ENCODE results near the gene GCSAML. TPM values are rescaled to one million over a fixed set of nuclear protein-coding genes. Genes with fewer than 3 reads are reported as not detected.

GCSAML gene
- total RNA-seq (under 1 TPM in 4 of 9 donors, not detected in 5; 0.06 to 0.34 (median 0.07) TPM), polyA plus RNA-seq (under 1 TPM in 1 of 2 donors, not detected in 1; 0.04 TPM)
- long read RNA-seq, donor 1 = 0 reads
- long read RNA-seq, donor 2 = 0 reads
- long read RNA-seq, donor 3 = 0 reads

- H3K27me3 ChIP-seq = no peaks in the 10 kb centered on the region
- intact Hi-C loops (cut with DNase I) = no loop called here
- peaks cover 0 to 4% (median 0%) of the 10 kb centered on the region in 12 donors for H3K4me1 ChIP-seq
- H3K4me3 ChIP-seq = no peak within 1 kb of the TSS
- no peaks in the 10 kb centered on the region for H3K9me3 ChIP-seq
- H3K36me3 ChIP-seq = no peaks in the 10 kb centered on the region
- DNase-seq (no peak), ATAC-seq (no peak)
- WGBS, 4 donors = 76 to 78% (median 77%) methylated on average over 13 of the region's 13 CpGs
- no peak within 1 kb of the TSS for H3K27ac ChIP-seq
- no peak for TF ChIP-seq CTCF (IDR thresholded peaks at IDR 0.05)
- no peak for TF ChIP-seq POLR2A (IDR thresholded peaks at IDR 0.05)
Measured at GRCh38 chr1:247548769-247549182, at the start of gene GCSAML. Gene GCSAML (plus strand): TSS chr1:247549134. CDS start chr1:247549192, 58 bp downstream.

- intact Hi-C loops (cut with DNase I) = no loop called here
- TF ChIP-seq POLR2A (IDR thresholded peaks at IDR 0.05) (no peak), CTCF (IDR thresholded peaks at IDR 0.05) (no peak)
- H3K27me3 ChIP-seq = no peaks in the 10 kb centered on the region
- no peaks in the 10 kb centered on the region for H3K9me3 ChIP-seq
- no peaks in the 10 kb centered on the region for H3K36me3 ChIP-seq
- 55 to 83% (median 66%) methylated on average over 3 of the region's 3 CpGs for WGBS, 4 donors
- no peak for ATAC-seq
- no peak overlapping the region for H3K4me3 ChIP-seq
- DNase-seq = no peak
- H3K27ac ChIP-seq = no peak overlapping the region
- H3K4me1 ChIP-seq = no peaks in the 10 kb centered on the region
Measured at GRCh38 chr1:247500865-247501264, 48.1 kb upstream of the GCSAML start.

- Histone ChIP-seq H3K27ac (no peak overlapping the region), H3K9me3 (no peaks in the 10 kb centered on the region), H3K4me3 (no peak overlapping the region), H3K27me3 (no peaks in the 10 kb centered on the region), H3K36me3 (no peaks in the 10 kb centered on the region), H3K4me1 (no peaks in the 10 kb centered on the region)
- intact Hi-C loops (cut with DNase I) = no loop called here
- DNase-seq = no peak
- TF ChIP-seq POLR2A (IDR thresholded peaks at IDR 0.05) (no peak), CTCF (IDR thresholded peaks at IDR 0.05) (no peak)
- ATAC-seq = no peak
- WGBS, 4 donors = 27 to 32% (median 31%) methylated on average over 3 of the region's 3 CpGs
Measured at GRCh38 chr1:247506831-247507230, 42.1 kb upstream of the GCSAML start.

- H3K4me1 ChIP-seq = no peaks in the 10 kb centered on the region
- no peak overlapping the region for H3K27ac ChIP-seq
- H3K9me3 ChIP-seq = no peaks in the 10 kb centered on the region
- WGBS, 4 donors = 43 to 68% (median 59%) methylated on average over 29 to 72 of the region's 72 CpGs
- peak overlapping the region in 3 of 12 donors; percentile 18 to 20 (median 19) for H3K4me3 ChIP-seq
- H3K36me3 ChIP-seq = no peaks in the 10 kb centered on the region
- H3K27me3 ChIP-seq = peaks cover 0 to 17% (median 0%) of the 10 kb centered on the region in 9 donors
- ATAC-seq = peak in 1 of 4 donors; percentile 55
- DNase-seq = no peak
- intact Hi-C loops (cut with DNase I) = no loop called here
- TF ChIP-seq CTCF (IDR thresholded peaks at IDR 0.05) = no peak
- no peak for TF ChIP-seq POLR2A (IDR thresholded peaks at IDR 0.05)
Measured at GRCh38 chr1:247517795-247518612, 30.9 kb upstream of the GCSAML start.
